ENCODE data around the gene CST6. TPM values are rescaled to one million over a fixed set of nuclear protein-coding genes. Genes with fewer than 3 reads are reported as not detected.

The CST6 gene
- total and polyA plus RNA-seq, 2 of the 13 experiments (the other 11 are each of a cell fraction or from before 2014, with no cell fraction given) = not detected

- TF ChIP-seq ARNTL (CRISPR knock-in tag; IDR thresholded peaks at IDR 0.05) = peak; percentile 60; the same call in 1 of the 2 replicates
- TF ChIP-seq ZNF292 (CRISPR knock-in tag; IDR thresholded peaks at IDR 0.05; ENCODE audit: borderline replicate concordance, low read depth) = no peak
- TF ChIP-seq ATAD3A (CRISPR knock-in tag; IDR thresholded peaks at IDR 0.05) = no peak
- TF ChIP-seq HOXA9 (CRISPR knock-in tag; IDR thresholded peaks at IDR 0.05; ENCODE audit: borderline replicate concordance) = peak; percentile 44; the same call in 1 of the 2 replicates
- peak; percentile 88 for TF ChIP-seq ZNF407 (CRISPR knock-in tag; IDR thresholded peaks at IDR 0.05; ENCODE audit: not compliant biosample characterization)
- TF ChIP-seq CHD2 (IDR thresholded peaks at IDR 0.05; ENCODE audit: low read depth, low read length) = peak; percentile 94
- TF ChIP-seq ZSCAN29 (CRISPR knock-in tag; conservative IDR thresholded peaks at IDR 0.05) = peak; percentile 79; the same call in 1 of the 2 replicates
- TF ChIP-seq ZNF629 (CRISPR knock-in tag; conservative IDR thresholded peaks at IDR 0.05) = no peak
- TF ChIP-seq ZNF20 (CRISPR knock-in tag; IDR thresholded peaks at IDR 0.05) = no peak
- no peak; the same call in 1 of the 2 replicates for TF ChIP-seq ZNF263 (CRISPR knock-in tag; IDR thresholded peaks at IDR 0.05)
- TF ChIP-seq GTF2F1 (IDR thresholded peaks at IDR 0.05; ENCODE audit: low read length) = no peak
- TF ChIP-seq KLF6 (CRISPR knock-in tag; IDR thresholded peaks at IDR 0.05) = peak; percentile 92
- peak; percentile 79 for TF ChIP-seq RBFOX2 (IDR thresholded peaks at IDR 0.05; ENCODE audit: low read depth, low read length)
- peak; percentile 100 for TF ChIP-seq NR2C2 (CRISPR knock-in tag; IDR thresholded peaks at IDR 0.05; ENCODE audit: borderline replicate concordance)
- TF ChIP-seq HNRNPUL1 (IDR thresholded peaks at IDR 0.05; ENCODE audit: low read depth, low read length) = no peak
- TF ChIP-seq MTERF4 (CRISPR knock-in tag; IDR thresholded peaks at IDR 0.05) = peak; percentile 46; the same call in 1 of the 2 replicates
- TF ChIP-seq ZNF607 (CRISPR knock-in tag; IDR thresholded peaks at IDR 0.05; ENCODE audit: borderline replicate concordance) = peak; percentile 96; the same call in 1 of the 2 replicates
- TF ChIP-seq MAF1 (CRISPR knock-in tag; IDR thresholded peaks at IDR 0.05; ENCODE audit: borderline replicate concordance) = no peak
- peak; percentile 91; the same call in 1 of the 2 replicates for TF ChIP-seq THAP7 (CRISPR knock-in tag; IDR thresholded peaks at IDR 0.05)
- peak; percentile 29; the same call in 1 of the 2 replicates for TF ChIP-seq ISL2 (CRISPR knock-in tag; IDR thresholded peaks at IDR 0.05)
- TF ChIP-seq ZNF430 (CRISPR knock-in tag; IDR thresholded peaks at IDR 0.05) = no peak; the same call in 1 of the 2 replicates
Measured at GRCh38 chr11:66001942-66002647, 9.7 kb upstream of the CST6 start, which contains the start of the genes BANF1 and EIF1AD (continued).

Measured in HepG2 (cell line).